Endometrial microvascular endothelial cells (primary cell): Measurements from ENCODE around the gene COBL. TPM values are rescaled to one million over a fixed set of nuclear protein-coding genes. Genes with fewer than 3 reads are reported as not detected.

ENCODE experiments used
- in situ Hi-C: cut with HindIII; loops from 2 replicates; pipeline ENCODE4 v1.10.0; 2017; ENCODE audit warnings: low sequenced_read_pairs, low pct_unique_long_range_greater_than_20kb; ENCODE audit errors: inconsistent ontology term
- total RNA-seq: library from RNA; depleted of rRNA; stranded (reverse); fragments of >200 nt; gene quantifications from one replicate; pipeline ENCODE4 v1.2.3, GENCODE V29; 2015; ENCODE audit errors: inconsistent ontology term

Gene COBL
- total RNA-seq, 1 donor from 2014 or later: not detected

DNA sequence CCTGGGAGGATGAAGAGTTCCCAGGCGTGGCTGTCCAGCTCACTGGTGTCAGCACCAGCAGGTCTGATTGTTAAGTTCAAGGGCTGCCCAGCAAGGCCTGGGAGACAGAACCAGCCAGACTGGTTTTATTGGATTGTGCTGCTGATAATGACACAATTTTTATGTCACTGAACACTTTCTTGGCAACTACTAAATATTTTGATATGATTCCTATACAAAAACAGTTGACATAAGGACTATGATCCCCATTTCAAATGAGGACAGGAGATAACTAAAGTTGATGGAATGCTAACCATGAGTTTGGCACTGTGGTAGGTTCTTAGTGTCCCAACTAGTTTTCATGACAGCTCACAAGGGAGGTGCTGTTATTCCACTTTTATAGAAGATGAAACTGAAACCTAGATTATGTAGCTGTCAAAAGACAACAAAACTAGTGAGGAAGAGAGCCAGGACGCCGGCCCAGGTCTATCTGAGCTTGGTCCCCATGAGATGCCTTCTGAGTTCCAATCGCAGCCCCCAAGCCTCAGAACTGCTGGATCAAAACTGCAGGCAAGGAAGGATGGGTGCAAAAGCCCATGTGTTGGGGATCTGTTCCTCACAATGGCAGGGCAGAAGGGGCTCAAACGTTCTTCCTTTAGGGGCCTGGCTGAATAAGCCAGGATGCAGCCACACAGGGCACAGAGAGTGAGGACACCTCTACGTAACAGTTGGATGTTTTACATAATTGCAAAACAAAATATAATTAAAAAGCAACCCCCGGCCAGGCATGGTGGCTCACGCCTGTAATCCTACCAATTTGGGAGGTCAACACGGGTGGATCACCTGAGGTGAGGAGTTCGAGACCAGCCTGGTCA lies 52.8 kb downstream of the COBL start:
- in situ Hi-C loops: no loop called here

DNA sequence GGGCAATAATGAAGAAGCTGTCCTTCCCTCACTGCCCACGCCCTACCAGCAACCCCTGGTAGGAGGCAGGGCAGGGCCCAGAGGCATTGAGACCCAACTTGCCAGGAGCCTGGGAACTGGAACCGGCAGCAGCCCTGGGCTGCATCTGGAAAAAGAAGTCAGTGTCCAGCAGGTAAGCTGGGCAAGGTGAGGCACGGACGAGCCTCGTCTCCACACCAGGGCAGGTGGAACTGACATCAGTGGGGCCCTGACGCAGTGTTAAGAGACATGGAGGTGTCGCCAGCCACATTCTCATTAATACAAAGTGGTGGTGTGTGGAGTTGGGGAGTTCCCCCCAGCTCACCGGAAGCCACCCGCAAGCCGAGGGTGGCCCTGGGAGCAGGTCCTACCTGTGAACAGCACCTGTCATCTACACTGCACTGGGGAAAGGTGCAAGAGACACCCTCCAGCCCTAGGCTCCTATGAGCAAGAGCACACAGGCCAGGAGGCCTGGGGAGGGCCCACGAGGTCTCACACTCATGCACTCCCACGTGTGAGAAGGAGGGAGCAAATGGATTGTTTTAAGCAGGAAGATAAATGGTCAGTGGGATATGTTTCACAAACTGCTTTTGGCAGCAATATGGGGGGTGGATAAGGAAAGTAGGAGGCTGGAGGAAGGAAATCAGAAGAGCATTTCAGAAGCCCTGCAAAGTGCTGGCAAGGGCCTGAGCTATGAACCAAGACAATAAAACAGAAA lies 53.6 kb downstream of the COBL start:
- in situ Hi-C loops: no loop called here

DNA sequence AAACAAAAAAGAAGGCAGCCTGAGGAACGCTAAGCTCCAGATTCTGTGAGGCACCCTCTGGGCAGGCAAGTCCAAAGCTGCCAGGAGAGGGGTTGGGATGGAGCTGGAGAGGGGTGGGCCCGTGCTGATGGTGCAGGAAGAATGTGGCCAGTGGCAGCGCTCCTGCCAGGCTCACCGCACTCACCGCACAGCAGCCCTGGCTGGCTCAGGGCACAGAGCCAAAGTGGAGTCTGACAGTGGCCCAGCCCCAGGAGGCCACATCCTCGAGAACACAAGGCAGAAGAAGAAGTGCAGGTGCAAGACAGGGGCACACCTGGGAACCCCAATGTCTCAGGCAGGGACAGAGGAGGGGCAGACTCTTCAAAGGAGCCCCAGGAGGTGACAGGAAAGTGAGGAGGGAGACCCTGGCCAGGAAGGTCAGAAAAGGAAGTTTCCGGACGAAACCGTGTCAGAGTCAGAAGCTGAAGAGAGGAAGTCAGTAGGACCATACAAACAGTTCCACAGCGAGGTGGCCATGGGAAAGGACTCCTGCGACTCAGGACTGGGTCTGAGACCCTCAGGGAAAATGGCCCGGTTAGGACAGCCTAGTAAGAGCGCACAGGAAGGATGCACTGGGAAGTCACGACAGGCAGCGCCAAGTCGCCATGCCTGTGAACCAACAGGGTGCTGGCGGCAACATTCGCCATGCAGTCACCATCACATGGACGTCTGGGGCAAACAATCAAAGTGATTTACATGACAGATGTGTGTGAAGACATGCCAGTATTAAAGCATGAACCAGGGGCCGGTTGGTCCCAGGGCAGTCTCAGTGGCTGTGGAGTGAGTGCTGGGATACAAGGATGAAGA lies 54.4 kb downstream of the COBL start:
- in situ Hi-C loops: no loop called here

DNA sequence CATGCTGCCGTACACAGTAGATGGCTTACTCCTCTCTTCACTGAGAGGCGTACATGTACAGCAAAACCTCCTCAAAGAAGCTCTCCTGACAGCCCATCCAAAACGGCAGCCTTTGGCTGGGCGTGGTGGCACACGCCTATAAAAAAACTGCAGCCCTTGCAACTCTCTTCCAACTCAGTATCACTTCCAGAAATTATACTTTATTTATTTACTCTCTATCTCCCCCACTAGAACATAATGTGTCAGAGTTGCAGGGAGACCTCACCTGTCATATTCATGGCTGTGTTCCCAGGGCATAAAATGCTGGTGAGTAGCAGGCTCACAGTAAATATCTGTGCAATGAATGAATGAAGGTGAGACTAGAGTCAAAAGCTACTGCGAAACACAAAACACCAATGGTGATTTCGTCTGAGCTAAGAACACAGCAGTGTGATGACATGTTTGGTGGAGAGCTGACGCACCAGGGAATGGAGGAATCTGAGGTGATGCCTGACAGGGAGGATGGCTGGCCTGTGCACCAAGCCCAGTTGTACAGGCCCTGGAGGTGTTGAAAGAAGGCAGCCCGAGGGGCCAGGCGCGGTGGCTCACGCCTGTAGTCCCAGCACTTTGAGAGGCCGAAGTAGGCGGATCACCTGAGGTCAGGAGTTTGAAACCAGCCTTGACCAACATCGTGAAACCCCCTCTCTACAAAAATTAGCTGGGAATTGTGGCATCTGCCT lies 55.3 kb downstream of the COBL start:
- in situ Hi-C loops: no loop called here

DNA sequence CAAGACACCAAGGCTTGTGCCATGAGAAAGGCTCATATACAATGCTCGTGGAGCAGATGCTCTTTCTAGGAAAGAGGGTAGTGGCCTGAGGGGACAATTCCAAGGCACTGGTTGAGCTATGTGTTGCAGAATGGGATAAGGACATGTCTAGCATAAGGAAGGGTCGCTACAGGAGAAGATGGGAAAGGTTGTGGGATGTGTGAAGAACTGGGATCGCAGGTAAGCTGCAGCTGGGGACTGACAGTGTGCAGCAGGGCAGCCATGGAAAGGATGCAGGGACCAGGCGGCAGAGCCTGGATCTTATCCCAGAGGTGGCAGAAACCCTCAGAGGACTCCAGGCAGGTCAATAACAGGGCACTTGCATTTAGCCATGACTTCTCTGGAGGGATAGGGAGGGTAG lies 56.1 kb downstream of the COBL start:
- in situ Hi-C loops: no loop called here

DNA sequence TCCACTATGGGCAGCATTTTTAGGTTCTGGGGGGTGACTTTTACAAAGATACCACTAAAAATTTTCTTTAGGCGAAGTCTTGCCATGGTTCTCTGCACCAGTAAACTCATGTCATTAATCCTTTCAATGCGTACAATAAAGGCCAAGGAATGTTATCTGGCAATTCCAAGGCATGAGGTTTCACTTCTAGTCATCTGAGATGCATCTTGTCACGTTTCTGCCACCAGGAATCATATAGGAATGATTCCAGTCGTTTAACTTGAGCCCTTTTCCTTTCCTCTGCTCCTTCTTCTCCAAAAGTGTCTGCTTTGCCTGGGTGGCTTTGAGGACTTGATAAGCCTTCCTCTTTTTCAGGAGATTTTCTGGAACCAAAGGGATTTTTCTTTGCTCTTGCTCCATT lies 56.8 kb downstream of the COBL start:
- in situ Hi-C loops: no loop called here

DNA sequence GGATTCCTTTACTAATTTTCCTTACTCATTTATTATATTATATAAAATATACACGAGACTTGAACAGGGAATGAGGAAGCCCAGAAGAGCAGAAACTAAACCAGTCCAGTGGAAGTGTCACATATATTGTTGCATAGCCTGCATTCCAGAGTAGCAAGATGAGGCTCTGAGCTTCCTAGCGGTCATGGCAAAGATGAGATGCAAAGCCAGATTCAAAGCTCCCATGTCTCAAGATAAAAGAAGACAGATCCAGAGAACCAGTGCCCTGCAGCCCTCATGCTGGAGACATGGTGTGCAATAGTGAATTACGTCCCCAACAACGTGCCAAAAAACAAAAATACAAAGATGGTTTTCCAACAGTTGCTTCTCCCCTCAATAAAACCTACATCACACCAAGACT lies 59.7 kb downstream of the COBL start:
- in situ Hi-C loops: no loop called here

DNA sequence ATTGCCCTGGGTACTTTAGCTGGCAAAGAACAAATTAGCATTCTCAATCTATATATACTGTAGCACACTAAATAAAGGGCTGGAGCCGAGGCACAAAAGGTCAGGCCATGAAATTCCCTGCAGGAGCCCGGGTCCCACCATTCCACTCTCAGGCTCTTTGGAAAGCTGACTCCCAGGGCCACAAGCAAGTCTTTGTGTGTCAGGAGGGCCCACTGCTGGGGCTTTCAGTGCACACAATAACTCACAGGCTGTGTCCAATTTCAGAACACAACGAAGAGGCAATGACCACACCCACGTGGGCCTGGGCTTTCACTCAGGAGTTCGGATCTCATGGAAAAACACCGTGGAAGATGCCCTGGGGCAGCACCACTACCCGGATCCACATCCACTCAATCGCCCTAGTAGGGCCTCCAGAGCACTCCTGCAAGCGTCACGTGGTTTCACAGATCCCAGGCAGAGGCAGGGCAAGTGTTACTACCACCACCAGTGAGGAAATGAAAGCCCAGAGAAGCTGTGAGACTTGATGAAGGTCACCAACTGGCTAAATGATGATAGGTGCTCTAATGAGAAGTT lies 60.3 kb downstream of the COBL start:
- in situ Hi-C loops: no loop called here

DNA sequence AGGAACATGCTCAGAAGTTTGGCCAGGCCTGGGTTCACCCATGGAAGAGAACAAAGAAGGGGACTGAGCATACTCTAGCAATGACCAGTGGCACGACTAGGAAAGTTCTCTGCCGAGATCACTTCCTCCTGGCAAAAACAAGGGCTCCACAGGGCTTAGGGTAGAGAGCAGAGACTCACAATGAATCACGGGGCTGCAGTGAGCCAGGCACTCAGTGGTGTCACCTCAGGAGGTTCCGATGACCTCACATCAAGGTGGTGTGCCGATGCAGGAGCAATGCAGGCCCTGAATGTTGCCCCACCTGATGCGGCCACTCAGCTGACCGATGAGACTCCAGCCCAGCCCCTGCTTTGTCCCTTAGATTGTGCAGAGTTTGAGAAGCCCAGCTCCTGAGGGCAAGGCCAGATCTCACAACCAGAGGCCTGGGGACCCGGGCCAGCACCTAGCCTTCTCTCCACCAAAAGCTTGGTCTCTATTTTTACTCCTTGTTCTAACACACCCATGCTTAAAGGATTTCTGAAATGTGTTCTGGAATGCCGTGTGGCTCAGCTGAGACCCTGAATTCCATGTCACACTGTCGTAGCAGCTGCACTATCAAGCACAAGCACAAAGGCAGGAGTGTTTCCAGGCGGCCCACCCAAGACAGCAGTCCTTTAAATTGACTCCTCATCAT lies 60.9 kb downstream of the COBL start:
- in situ Hi-C loops: no loop called here

DNA sequence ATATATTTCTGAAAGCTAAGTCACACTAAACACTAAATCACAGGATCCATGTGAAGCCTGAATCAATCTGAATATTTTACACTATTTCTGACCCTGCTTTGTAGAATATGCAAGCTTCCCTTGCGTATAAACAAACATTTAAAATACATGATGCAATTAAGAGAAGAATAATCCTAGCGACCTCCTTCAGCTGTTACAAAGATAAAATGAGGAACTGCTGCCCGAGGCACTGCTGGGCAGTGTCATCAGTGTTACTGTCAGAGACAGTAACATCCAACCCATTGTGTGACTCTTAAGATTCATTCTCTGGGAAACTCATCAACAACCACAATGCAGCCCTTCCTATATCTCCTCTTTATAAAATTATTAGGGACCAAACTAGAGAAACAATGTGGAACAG lies 61.6 kb downstream of the COBL start:
- in situ Hi-C loops: no loop called here

DNA sequence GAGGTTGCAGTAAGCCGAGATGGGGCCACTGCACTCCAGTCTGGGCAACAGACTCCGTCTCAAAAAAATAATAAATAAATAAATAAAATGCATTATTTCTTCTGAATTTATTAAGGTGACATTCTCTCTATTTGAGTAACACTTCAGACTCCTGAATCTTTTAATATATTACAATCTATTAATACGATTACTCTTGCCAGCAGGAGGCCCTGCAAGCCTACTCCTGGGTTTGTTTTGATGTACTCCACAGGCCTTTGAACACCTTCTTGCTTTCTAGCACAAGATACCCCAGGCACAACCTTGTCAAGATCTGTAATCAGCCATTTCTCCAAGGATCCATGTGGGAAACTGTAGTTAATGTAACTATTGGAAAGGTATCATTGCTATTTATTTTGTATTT lies 63.5 kb downstream of the COBL start:
- in situ Hi-C loops: no loop called here

DNA sequence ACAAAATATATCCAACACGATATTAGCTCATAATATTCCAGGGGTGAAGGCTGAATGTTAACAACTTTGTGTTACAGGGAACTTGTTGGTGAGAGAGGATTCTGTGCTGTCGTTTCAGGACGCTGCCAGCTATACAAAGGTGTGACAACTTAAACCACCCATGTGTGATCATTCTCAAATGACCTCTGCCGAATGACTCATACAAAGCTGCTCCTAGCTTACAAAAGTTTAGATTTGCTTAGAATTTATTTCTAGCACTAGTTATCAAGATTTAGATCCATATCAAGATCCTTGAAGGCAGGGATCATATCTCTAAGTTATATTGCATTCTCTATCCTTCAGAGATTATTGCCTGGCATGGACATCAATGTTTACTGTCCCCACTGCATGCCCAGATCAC lies 65.3 kb downstream of the COBL start:
- in situ Hi-C loops: no loop called here

DNA sequence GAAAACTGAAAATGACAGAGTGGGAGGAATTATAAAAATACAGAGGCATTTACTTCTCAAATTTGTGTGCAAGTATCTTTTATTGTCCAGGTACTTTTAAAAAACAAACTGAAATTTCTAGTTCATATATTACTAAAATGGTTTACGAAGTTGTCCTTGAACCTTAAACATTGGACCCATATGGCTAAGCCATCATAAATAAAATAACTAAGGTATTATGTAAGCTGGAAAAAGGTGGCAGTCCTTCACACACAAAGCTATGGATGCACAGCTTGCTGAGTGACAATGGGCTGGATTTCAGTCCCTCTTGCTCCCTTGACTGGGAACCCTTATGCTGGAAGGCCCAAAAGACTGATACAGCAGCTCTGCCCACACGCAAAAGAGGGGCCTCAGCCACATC lies 66.1 kb downstream of the COBL start:
- in situ Hi-C loops: no loop called here

DNA sequence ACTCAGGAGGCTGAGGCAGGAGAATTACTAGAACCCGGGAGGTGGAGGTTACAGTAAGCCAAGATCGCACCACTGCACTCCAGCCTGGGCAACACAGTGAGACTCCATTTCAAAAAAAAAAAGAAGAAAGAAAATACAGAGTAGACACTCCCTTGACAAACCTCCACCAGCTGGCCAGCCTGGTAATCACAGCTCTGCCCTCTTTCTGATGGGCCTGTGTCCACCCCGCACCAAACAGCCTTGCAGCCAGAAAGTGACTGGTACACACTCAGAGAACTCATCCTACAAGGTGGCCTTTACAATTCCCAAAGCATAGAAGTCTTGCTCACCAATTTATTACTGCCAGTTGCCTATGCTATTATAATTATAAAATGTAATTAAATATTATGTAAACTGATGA lies 66.6 kb downstream of the COBL start:
- in situ Hi-C loops: no loop called here

DNA sequence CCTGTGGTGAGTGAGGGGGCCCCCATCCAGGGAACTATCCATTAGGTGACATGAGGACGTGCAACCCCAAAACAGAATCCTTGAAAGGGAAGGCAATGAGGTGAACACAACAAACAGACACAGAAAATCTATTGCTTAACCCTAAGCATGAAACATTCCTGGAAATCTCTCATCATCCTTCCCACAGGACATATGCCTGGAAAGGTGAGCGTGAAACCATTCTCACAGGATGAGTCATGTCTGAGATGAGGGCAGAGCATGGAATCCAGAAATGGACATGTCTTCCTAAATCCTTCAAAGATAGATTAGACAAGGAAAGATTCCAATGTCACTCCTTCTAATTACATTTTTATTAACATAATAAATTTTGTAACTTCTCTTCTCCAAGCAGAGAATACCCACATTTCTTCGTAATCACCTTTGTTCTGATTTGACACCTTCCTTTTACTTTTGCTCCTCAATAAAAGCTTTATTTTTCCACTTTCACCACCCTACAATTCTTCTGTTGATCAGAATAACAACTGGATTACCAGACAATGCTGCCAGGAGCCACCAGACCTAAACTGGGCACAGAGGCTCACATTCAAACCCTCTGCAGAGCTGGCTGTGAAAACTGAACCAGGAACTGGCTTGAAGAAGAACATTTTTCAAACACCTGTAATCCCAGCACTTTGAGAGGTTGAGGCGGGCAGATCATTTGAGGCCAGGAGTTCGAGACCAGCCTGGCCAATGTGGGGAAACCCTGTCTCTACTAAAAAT lies 67.2 kb downstream of the COBL start:
- in situ Hi-C loops: no loop called here

DNA sequence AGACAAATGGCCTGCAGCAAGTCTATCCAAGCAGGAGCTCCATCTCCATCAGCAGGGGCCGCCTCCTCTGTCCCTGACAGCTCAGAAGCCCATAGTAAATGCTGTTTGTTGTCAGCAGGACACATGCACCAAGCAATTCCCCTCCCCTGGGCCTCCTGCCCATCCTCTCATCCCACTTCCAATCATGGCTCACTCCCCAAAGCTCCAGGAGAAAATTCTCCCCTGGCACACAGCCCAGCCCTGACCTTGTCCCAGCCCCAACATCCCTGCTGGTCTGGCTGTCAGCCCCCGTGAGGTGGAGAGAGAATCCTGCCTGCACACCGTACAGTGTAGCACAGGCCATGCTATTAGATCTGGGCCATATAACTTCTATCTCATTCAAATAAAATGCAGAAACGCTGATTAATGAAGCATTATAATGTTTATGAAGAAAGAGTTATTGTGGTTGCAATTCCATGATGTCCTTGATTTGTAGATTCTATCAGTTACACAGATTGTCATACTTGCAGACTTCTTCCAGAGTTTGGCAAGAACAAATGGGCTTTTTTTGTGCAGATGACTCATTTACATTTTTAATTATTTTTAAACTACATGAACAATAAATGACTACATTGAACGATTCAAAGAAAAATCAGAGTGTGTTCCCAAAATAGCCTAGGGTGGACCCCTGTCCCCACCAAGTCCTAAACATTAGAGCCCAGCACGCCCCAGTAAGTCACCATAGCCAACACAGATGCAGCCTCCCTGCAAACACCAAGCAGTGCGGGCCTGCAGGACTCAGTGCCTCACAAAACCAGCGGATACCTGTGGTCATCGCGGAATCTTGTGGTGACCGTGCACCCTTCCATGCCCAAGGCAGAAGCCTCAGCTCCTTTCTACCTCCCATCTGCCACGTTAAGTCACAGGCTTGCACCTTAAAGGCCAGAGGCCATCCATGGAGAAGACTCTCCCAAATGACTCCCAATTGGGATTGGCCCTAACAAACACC lies 70.1 kb downstream of the COBL start:
- in situ Hi-C loops: no loop called here
